Fibroblast of the conjunctiva (primary cell): Measurements from ENCODE around the gene EHBP1.

Source experiments
- DNase-seq: peaks from one replicate; pipeline ENCODE4 v3.0.0-alpha.2; 2010; ENCODE audit warnings: low read depth

Gene EHBP1

DNA sequence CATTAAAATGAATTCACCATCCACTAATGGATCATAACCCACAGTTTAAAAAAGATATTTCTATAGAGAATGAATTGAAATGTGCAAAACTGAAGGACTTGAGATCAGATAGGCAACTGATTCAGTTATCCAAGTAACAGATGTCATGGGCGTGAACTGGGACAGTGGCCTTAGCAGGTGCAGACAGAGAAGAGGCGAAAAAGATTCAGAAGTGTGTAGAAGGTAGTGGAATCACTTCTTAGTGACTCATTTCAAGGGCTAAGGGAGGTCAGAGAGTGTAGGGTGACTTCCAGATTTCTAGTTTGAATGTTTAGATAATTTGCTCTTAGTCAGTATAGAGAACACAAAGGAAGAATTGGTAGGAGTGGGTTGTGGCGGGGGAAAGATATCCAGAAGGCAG, 79.7 kb downstream of the EHBP1 start:
- no peak for DNase-seq

GRCh38 chr2:62785810-62786597, 80.5 kb downstream of the EHBP1 start:
- DNase-seq, result peak; percentile 41

DNA sequence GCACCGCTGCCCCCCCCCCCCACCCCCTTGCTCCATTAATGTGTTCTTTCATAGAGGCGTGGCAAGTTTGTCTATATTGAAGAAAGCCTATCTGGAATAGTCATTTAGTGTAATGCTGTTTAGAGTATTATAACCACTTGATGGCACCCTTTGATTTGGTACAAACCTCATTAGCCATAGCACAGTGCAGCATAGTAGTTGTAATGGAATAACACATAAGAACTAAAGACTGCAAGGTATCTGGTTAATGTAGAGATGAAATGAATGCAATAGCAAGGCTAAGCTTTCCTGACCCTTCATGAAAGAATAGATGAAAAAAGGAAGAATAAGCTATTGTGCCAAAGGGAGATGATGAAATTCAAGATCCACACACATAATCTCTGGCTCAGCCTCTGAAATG, 81.9 kb downstream of the EHBP1 start:
- DNase-seq, result peak; percentile 41

DNA sequence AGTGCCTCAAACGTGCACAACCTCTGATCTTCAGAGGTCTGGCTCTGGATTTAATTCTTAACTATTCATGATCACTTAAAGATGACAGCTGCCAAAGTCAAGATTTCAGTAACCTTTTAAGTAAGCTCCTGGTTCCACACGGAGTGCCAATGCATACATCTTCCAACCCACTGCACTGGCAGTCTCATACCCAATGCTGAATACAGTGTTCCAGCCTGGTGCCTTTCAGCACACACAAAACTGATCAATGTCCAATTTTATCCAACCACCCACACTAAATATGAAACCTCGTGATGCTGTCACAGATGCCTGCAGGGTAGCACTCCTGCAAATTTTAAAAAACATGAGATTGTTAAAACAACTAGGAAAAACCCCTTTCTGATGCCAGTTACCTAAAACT, 84.0 kb downstream of the EHBP1 start:
- no peak for DNase-seq

GRCh38 chr2:62789918-62790317, 84.4 kb downstream of the EHBP1 start:
- no peak for DNase-seq

GRCh38 chr2:62792408-62792807, 86.9 kb downstream of the EHBP1 start:
- no peak for DNase-seq

DNA sequence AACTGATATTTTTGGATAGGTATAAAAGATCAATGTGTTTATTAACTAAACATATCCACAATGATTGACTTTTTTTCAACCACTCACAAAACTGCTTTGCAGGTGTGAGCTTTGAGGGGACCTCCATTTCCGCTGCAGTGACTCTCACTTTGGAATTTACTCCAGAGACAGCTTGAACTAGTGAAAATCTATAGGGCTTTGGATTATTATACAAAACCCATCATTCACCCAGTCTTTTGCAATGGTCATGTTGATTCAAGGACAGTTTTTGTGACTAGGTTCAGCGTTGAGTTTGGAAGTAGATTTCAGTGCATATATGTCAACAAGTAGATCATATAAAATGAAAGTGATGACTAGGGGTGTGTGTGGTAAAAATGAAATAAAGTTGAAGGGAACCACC, 87.7 kb downstream of the EHBP1 start:
- DNase-seq, result no peak

- DNase-seq, result no peak
These were observed 89.3 kb downstream of the EHBP1 start for GRCh38 chr2:62794791-62795190.

- DNase-seq, result no peak
These were observed 89.8 kb downstream of the EHBP1 start for GRCh38 chr2:62795341-62795740.

DNA sequence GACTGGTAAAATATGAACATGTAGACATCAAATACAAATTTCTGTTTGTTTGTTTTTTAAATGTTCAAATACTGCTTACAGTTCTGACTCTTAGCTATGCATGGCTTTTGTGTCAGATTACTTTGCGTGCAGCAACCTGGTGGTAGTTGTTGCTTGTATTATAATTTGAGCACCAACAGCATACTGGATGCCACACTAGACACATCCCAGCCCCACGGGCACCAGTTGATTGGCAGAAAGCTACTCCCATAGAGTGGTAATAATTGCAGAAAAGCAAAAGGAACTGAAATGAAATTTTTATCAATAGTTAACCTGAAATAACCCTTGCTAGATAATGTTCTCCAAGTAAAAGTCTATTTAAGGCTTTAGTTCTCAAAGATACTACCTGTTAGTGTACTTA, 91.6 kb downstream of the EHBP1 start:
- DNase-seq, result no peak

DNA sequence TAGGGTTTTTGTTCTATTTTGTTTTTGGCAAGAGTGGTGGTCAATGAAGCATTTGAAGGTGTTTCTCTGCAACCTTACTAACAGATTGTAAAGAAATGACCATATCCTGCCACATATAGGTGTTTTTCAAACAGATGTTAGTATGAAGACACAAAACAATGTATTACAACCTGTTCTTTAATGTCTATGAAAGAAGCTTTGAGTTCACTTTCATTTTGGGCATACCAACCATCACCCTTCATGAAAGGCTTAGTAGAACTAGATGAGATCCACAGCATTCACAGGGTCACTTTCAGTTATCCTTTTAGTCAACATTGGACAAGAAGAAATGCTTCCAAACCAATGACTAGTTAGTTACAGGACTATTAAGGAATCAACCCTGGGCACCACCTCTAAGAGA, 95.1 kb downstream of the EHBP1 start:
- DNase-seq, result no peak

- no peak for DNase-seq
These were observed 95.6 kb downstream of the EHBP1 start for GRCh38 chr2:62801110-62801509.

DNA sequence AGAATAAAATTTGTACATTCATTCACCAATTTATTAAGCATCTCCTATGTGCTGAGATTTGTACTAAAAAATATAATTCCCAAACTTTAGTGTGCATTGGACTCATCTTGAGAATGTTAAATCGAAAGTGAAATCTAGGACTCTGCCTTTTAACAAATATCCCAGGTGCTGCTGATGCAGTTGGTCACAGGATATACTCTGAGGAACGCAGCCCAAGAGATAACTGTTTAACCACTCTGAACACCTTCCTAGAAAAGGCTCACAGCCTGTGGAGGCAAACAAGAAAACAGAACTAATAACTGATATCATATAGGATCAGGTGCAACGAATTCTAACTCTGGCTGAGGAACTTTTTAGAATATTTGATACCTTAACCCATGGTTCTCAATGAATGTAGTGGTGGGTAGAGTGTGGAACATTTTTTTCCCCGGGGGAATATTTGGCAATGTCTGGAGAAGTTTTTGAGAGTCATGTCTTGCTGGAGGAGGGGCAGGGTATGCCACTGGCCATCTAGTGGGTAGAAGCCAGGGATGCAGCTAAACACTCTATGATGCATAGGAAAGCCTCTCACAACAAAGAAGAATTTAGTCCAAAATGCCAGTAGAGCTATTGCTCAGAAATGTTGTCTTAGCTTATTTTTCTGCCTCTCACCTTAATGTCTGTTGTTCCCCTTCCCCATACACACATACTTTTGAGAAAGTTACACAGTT, 96.5 kb downstream of the EHBP1 start:
- no peak for DNase-seq

GRCh38 chr2:62803961-62804360, 98.4 kb downstream of the EHBP1 start:
- DNase-seq, result no peak

DNA sequence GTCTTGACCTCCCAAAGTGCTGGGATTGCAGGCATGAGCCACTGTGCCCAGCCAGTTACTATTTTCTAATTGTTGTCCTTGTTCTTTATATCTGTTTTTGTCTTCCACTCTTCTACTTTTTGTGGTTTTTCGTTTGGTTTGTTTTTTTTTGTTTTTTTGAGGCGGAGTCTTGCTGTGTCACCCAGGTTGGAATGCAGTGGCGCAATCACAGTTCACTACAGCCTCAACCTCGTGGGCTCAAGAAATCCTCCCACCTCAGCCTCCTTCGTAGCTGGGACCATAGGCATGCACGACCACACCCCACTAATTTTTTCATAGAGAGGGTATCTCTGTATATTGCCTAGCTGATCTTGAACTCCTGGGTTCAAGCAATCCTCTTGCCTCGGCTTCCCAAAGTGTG, 100.7 kb downstream of the EHBP1 start:
- no peak for DNase-seq

GRCh38 chr2:62808554-62808953, 103.0 kb downstream of the EHBP1 start:
- DNase-seq, result no peak

GRCh38 chr2:62811086-62811485, 105.6 kb downstream of the EHBP1 start:
- DNase-seq, result no peak

GRCh38 chr2:62811972-62812371, 106.5 kb downstream of the EHBP1 start:
- DNase-seq, result no peak

DNA sequence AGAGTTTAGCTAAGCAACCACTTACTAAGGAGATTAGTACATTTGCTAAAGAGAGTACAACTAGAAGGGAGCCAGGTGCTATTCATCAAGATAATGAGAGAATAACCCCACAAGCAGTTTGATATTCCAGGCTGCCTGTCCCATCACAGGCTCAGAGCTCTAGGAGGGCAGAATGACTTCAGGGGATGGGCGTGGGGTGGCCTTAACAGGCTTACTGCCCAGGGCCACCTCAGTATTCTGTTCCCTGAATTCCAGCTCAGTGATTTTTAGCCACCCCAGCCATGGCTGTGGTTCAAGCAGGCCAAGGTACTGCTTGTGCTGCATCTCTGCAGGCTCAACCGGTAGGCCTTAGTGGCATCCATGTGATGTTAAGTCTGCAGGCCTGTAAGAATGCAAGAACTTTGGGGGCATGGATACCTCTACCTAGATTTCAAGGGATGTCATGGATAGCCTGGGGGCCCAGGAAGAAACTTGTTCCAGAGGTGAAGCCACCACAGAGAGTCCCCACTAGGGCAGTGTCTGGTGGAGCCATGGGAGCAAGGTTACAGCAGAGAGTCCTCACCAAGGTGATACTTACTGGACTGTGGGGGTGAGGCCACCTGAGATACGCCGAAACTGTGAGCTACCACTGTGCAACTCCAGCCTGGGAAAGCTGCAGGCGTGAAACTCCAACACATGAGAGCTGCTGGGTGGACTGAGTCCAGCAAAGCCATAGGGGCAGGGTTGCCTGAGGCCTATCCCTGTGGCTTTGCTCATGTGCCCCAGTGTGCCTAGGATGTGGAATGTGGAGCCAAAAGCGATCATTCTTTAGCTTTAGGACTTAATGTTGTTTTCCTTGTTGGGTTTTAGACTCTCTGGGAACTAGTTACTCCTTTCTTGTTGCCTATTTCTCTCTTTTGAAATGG, 107.7 kb downstream of the EHBP1 start:
- DNase-seq, result no peak

DNA sequence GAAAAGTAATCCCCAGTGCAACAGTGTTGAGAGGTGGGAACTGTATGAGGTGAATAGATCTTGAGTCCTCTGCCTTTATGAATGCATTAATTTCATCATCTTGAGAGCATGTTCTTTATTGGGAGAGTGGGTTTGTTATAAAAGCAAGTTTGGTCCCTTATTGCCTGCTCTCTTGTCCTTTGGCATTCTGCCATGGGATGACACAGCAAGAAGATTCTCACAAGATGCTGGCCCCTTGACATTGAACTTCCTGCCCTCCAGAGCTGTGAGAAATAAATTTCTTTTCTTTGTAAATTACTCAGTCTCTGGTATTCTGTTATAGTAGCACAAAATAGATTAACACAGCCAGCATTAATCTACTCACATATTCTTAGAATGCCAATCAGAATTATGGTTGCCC, 108.6 kb downstream of the EHBP1 start:
- peak; percentile 47 for DNase-seq

- no peak for DNase-seq
These were observed 111.8 kb downstream of the EHBP1 start for GRCh38 chr2:62817348-62817747.

- no peak for DNase-seq
These were observed 112.6 kb downstream of the EHBP1 start for GRCh38 chr2:62817995-62818713.
